RWPE2 (cell line): ENCODE measurements around the gene HTR4.

ENCODE experiments used
- ATAC-seq: fragments of 200-7000 bp; cut with Tn5 transposase; 3 replicates; pipeline ENCODE4 v1.9.1; 2021; ENCODE audit warnings: low read depth
- DNase-seq: peaks from one replicate; pipeline ENCODE4 v3.0.0-alpha.2; 2020; ENCODE audit warnings: low spot score
- H3K27ac ChIP-seq: fragments of 450-650 bp; 2 replicates; pipeline ENCODE4 v1.5.1; 2017; ENCODE audit warnings: mild to moderate bottlenecking; ENCODE audit not compliant: poor library complexity, severe bottlenecking
- H3K27me3 ChIP-seq: fragments of 250-450 bp; sonication (Bioruptor Pico); 2 replicates; pipeline ENCODE4 v1.5.1; 2021; ENCODE audit warnings: mild to moderate bottlenecking, moderate library complexity; ENCODE audit not compliant: insufficient read depth, poor library complexity, severe bottlenecking
- H3K36me3 ChIP-seq: fragments of 250-450 bp; sonication (Bioruptor Pico); 2 replicates; pipeline ENCODE4 v1.5.1; 2020; ENCODE audit warnings: low read depth, mild to moderate bottlenecking, moderate library complexity
- H3K4me1 ChIP-seq: fragments of 250-450 bp; sonication (Bioruptor Pico); 2 replicates; pipeline ENCODE4 v1.5.1; 2021; ENCODE audit warnings: mild to moderate bottlenecking, moderate library complexity; ENCODE audit not compliant: insufficient read depth, poor library complexity, severe bottlenecking
- H3K4me3 ChIP-seq: fragments of 250-450 bp; sonication (Bioruptor Pico); 2 replicates; pipeline ENCODE4 v1.5.1; 2021; ENCODE audit warnings: mild to moderate bottlenecking, moderate library complexity; ENCODE audit not compliant: severe bottlenecking
- H3K9me3 ChIP-seq: fragments of 250-450 bp; sonication (Bioruptor Pico); 2 replicates; pipeline ENCODE4 v1.5.1; 2021; ENCODE audit warnings: mild to moderate bottlenecking, moderate library complexity; ENCODE audit not compliant: severe bottlenecking
- TF ChIP-seq, protein P1 (sequence below): fragments of 450-650 bp; IDR thresholded peaks from one replicate; pipeline ENCODE4 v1.5.1; 2017; ENCODE audit warnings: mild to moderate bottlenecking, moderate library complexity; ENCODE audit not compliant: poor library complexity, severe bottlenecking

The HTR4 gene

DNA sequence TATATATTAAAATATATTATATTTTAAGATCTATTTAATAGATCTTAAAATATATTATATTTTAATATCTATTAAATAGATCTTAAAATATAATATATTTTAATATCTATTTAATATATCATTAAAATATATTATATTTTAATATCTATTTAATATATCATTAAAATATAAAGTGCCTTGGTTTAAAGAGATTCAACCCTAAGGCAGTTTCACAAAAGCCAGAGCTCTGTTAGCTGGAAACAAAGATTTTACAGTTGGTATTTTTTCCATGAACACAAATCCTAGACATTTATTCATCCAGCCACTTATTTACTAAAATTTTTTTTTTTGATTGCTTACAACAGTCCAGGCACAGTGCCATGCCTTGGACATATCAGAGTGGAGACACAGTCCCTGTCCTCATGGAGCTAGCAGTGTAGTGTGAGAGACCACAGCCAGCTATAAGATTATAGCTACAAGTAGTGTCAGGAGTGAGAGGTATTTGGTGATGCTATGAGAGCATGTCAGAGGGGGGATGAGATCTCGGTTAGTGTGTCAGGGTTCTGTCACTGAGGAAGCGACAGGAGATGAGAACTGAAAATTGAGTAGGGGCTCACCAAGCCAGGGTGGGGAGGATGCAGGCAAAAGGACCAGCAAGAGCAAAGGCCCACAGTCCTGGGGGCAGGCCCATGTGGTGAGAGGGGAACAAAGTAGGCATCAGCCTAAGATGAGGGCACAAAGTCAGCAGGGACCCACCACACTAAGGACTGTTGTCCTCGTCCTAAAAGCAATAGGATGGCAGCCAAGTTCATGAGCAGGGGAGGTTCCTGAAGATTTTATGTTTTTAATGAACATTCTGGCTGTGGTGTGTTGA is 196.1 kb downstream of the HTR4 start:
- no peak overlapping the region for H3K4me3 ChIP-seq
- peaks cover 2% of the 10 kb centered on the region for H3K4me1 ChIP-seq
- H3K27me3 ChIP-seq: peaks cover 18% of the 10 kb centered on the region
- no peak for ATAC-seq
- no peak overlapping the region for H3K27ac ChIP-seq
- H3K9me3 ChIP-seq: peaks cover 4% of the 10 kb centered on the region
- no peak for DNase-seq
- H3K36me3 ChIP-seq: no peaks in the 10 kb centered on the region
- TF ChIP-seq, protein P1, sequence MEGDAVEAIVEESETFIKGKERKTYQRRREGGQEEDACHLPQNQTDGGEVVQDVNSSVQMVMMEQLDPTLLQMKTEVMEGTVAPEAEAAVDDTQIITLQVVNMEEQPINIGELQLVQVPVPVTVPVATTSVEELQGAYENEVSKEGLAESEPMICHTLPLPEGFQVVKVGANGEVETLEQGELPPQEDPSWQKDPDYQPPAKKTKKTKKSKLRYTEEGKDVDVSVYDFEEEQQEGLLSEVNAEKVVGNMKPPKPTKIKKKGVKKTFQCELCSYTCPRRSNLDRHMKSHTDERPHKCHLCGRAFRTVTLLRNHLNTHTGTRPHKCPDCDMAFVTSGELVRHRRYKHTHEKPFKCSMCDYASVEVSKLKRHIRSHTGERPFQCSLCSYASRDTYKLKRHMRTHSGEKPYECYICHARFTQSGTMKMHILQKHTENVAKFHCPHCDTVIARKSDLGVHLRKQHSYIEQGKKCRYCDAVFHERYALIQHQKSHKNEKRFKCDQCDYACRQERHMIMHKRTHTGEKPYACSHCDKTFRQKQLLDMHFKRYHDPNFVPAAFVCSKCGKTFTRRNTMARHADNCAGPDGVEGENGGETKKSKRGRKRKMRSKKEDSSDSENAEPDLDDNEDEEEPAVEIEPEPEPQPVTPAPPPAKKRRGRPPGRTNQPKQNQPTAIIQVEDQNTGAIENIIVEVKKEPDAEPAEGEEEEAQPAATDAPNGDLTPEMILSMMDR: no peak

DNA sequence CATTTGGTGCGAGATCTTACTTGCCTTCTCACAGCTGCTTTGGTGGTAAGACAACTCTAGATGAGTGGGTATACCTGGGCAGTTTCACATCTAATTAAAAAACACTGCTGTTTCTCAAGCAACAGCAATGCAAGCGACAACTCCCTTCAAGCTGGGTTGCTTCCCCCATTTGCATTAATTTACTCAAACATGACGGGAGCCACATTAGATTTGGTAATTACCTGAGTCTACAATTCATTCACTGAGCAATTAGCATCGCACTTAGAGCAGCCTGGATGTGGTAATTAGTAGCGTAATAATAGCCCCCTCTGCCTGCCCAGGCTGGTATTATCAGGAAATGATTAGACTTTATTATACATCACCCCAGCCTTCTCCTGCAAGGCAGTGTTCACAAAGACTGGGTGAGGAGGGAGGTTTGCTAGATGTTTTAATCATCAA is 197.1 kb downstream of the HTR4 start:
- Histone ChIP-seq H3K4me3 (no peak overlapping the region), H3K27me3 (peaks cover 13% of the 10 kb centered on the region), H3K4me1 (peaks cover 2% of the 10 kb centered on the region), H3K9me3 (peaks cover 4% of the 10 kb centered on the region), H3K36me3 (no peaks in the 10 kb centered on the region), H3K27ac (no peak overlapping the region)
- ATAC-seq (peak; percentile 59; the same call in 2 of the 3 replicates), DNase-seq (no peak)
- TF ChIP-seq, protein P1: peak; percentile 44

DNA sequence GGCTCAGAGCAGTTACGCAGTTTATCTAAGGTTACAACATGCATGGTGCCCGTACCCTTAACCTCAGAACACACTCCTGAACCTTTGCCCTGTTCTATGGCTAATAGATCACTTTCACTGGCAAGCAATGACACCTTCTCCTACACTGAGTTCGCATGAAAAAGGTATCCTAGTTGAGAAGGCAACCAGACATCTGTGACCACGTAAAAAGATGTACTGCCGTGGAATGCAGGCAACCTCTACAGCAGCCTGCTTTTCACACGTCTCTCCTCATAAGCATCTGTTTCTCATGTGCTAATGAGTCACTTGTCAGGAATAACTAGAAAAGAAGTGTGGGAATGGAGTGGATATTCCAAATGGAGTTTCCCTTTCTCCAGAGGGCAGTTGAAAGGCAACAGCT is 199.1 kb downstream of the HTR4 start:
- DNase-seq (no peak), ATAC-seq (peak; percentile 20; the same call in 1 of the 3 replicates)
- no peaks in the 10 kb centered on the region for H3K36me3 ChIP-seq
- H3K4me3 ChIP-seq: no peak overlapping the region
- no peaks in the 10 kb centered on the region for H3K4me1 ChIP-seq
- peaks cover 6% of the 10 kb centered on the region for H3K27me3 ChIP-seq
- TF ChIP-seq, protein P1: no peak
- no peak overlapping the region for H3K27ac ChIP-seq
- H3K9me3 ChIP-seq: no peaks in the 10 kb centered on the region

DNA sequence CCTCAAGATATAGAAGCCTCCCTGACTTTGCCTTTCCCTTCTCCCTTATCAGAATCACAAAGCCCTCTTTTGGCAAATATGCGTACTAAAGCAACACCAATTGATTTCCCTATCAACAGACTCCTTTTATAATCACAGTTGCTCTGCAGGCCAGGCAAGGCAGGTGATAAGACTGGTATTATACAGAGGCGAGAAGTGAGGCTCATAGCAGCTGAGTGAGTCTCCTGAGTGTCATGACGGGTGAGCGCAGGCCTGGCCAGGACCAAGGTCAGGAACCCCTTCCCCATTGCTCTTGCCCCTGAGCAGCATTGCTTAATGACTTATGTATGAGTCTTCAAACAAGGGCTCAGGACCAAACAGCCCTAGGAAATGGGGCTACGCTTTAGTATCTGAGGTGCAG is 199.8 kb downstream of the HTR4 start:
- H3K27ac ChIP-seq: no peak overlapping the region
- H3K4me3 ChIP-seq: no peak overlapping the region
- no peaks in the 10 kb centered on the region for H3K36me3 ChIP-seq
- TF ChIP-seq, protein P1: no peak
- H3K9me3 ChIP-seq: no peaks in the 10 kb centered on the region
- DNase-seq (no peak), ATAC-seq (no peak)
- H3K27me3 ChIP-seq: peaks cover 3% of the 10 kb centered on the region
- no peaks in the 10 kb centered on the region for H3K4me1 ChIP-seq
